ENCODE results near the gene SAMD9.
"Not testable (repeated sequence)": the region's sequence is repeated elsewhere in the genome, so short reads cannot be mapped to it uniquely, and the experiment has no call there.

Gene SAMD9

DNA sequence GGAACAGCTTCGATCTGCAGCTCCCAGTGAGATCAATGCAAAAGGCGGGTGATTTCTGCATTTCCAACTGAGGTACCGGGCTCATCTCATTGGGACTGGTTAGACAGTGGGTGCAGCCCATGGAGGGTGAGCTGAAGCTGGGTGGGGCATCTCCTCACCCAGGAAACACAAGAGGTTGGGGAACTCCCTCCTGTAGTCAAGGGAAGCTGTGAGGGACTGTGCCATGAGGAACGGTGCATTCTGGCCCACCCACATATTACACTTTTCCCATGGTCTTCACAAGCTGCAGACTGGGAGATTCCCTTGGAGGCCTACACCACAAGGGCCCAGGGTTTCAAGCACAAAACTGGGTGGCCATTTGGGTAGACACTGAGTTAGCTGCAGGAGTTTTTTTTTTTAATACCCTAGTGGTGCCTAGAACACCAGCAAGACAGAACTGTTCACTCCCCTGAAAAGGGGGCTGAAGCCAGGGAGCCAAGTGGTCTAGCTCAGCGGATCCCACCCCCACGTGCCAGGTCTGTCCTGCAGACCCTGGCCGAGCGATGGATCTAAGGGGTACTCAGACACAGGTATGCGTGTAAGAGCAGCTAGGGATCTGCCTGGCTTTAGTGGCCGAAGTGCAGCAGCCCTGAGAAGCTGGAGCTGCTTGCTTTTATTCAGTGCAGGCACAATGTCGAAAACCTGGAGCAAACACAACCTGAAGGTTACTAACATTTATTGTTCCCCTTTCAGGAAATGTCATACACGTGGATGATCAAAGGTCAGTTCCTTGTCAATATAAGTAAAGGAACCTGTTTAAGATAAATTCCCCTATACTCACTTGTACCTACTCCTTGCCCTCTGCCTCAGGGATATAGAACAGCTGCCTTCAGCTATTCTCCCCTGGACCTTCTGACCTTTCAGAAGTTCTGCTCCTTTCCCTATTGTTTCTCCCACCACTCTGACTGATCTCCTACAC lies 3.1 kb upstream of the SAMD9 start:
- no peak for DNase-seq (ENCODE audit: low read depth)

DNA sequence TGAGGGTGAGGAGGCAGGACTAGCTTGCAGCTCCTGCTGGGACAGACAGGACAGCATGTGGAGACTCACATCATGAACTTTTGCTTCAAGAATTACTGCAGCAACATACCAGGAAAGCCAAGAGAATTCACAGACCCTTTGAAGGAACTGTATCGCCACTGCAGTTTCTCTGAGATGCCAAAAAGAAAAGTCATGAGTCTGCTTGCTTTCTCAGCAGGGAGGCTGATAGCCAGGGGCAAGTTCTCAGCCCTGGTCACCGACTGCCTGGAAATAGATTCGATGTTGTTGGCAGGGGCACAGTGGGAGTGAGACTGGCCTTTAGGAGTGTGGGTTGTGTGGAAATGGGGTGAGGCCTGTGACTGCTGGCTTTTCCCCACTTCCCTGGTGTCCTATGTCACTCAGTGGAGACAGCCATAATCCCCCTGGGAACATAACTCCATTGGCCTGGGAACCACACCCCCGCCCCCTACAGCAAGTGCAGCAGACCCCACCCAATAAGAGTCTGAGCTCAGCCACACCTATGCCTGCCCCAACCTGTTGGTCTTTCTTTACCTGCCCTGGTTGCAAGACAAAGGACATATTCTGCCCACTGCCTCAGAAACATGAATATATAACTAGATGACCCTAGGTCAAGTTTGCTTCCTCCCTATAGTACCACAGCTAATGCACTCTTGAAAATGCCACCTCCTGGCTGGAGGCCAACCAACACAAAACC lies 1.6 kb upstream of the SAMD9 start:
- no peak for DNase-seq (ENCODE audit: low read depth)

DNA sequence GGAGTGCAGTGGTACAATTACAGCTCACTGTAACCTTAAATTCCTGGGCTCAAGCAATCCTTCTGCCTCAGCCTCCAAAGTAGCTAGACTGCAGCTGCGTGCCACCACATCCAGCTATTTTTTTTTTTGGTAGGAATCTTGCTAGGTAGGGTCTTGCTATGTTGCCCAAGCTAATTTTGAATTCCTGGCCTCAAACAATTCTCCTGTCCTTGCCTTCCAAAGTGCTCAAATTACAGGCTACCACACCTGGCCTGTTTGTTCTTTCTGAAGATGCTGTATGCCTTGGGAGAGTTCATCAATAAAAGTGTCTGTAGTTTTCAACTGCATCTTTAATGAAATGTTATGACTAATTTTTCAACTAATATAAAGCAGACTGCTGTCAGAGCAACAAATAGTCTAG lies 452 bp downstream of the SAMD9 start:
- no peak for DNase-seq (ENCODE audit: low read depth)

DNA sequence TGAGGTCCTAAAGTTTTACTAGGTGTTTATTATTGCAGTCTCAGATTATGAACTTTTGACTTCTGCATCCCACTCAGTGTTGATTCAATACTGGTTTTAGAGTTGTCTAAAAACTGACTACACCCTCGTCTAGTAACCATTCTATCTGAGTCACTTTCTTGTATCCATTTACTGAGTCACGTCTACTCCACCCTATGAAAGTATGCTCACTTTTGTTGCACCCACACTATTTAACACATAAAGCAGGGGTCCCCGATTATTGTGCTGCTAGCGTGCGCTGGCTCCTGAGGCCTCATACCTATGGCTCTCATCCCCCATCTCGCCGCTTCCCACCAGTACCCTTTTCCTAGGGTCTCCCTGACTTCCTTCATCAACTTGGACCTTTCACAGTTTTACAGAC lies 2.0 kb downstream of the SAMD9 start:
- DNase-seq (ENCODE audit: low read depth): no peak

DNA sequence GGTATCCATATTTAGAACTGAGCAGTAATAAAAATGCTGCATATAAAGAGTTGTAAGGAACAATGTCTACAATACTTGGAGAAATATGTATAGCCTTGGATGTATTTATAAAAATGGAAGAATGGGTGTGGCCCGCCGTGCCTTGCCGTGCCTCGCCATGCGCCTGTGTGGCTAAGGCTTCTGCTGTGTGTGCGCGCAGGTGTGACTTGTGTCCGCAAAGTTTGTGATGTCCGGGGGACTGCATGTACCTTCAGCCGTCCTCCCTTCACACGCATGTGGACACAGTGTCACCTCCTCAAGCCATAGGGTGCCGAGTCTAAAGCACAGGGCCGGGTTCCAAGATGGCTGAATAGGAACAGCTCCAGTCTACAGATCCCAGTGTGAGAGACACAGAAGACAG lies 9.8 kb downstream of the SAMD9 start:
- no peak for DNase-seq (ENCODE audit: low read depth)

DNA sequence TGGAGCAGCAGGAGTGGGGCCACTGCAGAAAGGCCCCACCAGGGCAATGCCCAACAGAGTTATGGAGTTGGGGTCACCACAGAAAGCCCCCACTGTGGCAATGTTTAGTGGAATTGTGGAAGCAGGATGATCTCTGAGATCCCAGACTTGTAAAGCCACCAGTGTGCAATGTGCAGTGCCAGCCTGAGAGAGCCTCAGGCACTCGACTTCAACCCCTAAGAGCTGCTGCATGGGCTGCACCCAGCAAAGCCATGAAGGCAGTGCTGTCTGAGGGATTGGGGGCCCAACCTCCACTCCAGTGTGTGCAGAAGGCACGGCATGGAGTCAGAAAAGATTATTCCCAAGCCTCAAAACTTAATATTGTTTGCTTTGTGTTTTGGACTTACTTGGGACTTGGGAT lies 20.4 kb downstream of the SAMD9 start:
- no peak for DNase-seq (ENCODE audit: low read depth)

DNA sequence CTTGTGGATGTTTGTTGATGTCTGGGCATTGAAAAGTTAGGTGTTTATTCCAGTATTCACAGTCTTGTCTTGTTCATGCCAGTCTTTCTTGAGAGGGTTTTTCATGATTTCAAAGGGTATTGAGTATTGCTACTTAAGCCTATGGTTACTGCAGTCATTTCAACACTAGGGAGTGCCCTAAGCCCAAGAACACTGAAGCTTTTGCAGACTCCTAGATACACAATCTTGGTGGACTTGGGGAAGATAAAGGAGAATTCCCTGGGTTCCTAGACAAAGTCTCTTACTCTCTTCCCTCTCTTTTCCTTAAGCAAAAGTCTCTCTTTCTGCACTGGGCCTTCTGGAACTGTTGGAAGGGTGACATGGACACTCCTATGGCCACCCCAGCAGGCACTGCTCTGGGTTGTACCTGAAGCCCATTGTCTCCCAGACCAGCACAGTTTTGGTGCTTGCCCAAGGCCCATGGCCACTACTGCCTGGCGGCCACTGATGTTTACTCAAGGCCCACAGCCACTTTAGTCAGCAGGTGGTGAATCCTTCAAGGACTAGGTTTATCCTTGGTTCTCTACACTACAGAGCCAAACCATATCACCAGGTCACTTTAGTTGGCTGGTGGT lies 24.9 kb downstream of the SAMD9 start:
- DNase-seq (ENCODE audit: low read depth): no peak

DNA sequence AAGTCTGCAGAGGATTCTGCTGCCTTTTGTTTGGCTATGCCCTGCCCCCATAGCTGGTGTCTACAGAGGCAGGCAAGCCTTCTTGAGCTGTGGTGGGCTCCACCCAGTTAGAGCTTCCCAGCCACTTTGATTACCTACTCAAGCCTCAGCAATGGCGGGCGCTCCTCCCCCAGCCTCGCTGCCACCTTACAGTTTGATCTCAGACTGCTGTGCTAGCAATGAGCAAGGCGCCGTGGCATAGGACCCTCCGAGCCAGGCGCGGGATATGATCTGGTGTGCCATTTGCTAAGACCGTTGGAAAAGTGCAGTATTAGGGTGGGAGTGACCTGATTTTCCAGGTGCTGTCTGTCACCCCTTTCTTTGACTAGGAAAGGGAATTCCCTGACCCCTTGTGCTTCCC lies 44.4 kb downstream of the SAMD9 start:
- not testable (repeated sequence) for DNase-seq (ENCODE audit: low read depth)

DNA sequence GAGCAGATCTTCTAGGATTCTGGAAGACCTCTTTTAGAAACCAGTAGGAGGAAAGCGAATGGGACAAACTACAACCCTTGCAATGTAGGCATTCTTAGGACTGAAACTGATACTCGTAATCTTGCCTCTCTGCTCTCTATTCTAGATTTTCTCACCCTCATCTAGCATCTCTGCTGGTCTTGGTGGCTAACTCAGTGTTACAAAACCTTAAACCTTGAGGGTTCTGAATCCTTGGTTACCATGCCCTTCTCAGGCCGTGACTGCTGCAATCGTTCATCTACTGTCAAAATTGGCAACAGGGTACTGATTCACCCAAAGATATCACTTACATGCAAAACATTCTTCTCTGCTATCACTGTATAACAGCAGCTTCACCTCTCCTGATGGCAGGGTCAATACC lies 55.2 kb downstream of the SAMD9 start:
- no peak for DNase-seq (ENCODE audit: low read depth)

DNA sequence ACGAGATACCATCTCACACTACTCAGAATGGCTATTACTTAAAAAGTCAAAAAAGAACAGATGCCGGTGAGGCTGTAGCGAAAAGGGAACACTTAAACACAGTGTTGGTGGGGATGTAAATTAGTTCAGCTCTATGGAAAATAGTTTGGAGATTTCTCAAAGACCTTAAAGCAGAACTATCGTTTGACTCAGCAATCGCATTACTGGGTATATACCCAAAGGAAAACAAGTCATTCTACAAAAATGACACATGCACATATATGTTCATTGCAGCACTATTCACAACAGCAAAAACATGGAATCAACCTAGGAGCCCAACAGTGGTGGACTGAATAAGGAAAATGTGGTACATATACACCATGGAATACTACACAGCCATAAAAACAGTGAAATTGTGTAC lies 56.9 kb downstream of the SAMD9 start:
- DNase-seq (ENCODE audit: low read depth): no peak

DNA sequence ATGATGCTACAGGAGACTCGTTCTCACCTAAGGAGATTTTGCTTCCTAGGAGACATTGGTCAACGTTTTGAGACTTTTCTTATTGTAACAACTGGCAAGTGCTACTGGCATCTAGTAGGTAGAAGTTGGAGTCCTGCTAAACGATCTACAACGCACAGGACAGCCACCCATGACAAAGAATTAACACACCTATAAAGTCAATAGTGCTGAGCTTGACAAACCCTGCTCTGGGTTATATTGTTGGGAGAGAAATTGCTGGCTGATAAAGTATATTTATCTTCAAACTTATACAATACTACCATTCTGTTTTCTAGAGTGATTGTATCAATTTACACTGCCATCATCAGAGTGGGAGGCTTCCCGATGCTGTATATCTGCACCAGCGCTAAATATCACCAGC lies 57.8 kb downstream of the SAMD9 start:
- no peak for DNase-seq (ENCODE audit: low read depth)

DNA sequence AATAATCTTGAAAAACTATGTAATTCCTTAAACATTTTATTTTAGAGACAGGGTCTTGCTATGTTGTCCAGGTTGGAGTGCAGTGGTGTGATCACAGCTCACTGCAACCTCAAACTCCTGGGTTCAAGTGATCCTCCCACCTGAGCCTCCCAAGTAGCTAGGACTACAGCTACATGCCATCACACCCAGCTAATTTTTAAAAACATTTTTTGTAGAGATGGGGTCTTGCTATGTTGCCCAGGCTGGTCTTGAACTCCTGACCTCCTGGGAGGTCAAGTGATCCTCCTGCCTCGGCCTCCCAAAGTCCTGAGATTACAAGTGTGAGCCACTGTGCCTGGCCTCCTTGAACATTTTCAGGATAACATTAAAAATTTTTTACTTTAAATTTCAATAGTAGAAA lies 61.2 kb downstream of the SAMD9 start:
- DNase-seq (ENCODE audit: low read depth): not testable (repeated sequence)

DNA sequence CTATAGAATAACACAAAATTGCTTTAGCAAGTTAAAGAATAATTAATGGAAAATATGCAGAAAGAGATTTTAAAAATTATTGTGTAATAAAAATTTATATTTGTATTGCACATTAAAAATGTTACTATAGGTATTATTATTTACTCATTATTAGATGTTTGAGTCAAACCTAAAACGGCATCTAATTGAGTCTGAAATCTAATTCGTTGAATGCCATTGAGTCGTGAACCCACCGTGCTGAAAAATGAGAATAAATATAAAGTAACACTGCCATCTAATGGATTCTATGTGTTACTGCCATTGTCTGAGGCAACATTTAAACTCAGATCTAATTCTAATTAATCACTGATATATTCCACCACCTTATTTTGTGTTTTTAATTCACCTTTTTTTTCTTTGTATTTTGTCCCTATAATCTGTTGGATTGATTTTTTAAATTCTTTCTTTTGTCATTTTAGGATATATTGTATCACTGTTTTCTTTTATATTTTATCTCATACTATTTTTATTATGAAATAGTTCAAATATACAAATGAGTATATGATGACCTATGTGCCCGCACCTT lies 62.2 kb downstream of the SAMD9 start:
- DNase-seq (ENCODE audit: low read depth): no peak

DNA sequence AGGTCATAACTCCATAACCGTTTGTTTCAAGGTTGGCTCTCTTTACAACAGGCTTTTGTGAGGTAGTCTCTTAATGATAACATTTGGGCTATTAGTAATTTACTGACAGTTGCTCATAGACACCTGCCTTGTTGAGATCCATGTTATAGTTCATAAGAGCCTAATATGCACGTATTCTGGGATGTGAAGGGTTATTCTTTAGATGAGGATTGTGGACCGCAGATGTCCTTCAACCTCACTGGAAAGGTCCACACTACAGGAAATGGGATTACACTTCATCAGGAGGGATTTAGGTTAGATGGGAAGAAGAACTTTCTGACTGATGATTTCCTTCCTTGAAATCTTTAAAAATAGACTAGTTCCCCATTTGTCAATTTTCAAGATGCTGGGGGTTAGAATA lies 62.8 kb downstream of the SAMD9 start:
- DNase-seq (ENCODE audit: low read depth): no peak

DNA sequence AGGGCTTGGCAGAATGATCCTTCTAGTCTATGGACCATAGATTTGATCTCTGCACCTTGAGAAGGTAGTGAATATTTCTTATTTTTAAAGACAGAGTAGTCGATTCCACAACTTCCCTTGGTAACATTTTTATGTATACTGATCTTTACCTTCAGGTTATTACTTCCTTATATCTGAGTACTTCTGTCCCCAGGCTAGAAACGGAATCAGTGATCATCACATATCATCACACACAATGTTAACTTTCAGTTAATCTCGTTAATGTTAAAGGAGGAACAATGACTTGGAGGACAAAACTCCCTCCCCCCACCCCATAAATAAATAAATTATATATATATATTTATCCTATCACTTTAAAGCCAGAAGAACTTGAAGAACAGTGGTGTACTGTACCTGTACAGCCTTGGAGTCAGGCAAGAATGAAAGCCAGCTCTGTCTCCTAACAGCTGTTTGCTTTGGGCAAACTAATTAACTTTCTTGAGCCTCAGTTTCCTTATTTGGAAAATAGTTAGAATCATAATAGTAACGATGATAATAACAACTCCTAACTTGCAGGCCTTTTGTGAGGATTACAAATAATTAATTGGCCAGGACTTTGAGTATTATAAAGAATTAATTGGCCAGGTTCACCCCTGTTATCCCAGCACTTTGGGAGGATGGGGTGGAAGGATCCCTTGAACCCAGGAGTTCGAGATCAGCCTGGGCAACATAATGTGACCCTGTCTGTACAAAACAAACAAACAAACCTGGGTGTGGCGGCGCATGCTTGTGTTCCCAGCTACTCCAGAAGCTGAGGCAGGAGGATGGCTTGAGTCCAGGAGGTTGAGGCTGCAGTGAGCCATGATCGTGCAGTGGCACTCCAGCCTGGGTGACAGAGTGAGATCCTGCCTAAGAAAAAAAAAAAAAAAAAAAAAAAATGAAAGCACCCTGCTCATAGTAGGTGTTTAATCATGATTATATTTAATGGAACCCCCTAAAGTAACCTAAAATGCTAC lies 63.5 kb downstream of the SAMD9 start:
- DNase-seq (ENCODE audit: low read depth): no peak

DNA sequence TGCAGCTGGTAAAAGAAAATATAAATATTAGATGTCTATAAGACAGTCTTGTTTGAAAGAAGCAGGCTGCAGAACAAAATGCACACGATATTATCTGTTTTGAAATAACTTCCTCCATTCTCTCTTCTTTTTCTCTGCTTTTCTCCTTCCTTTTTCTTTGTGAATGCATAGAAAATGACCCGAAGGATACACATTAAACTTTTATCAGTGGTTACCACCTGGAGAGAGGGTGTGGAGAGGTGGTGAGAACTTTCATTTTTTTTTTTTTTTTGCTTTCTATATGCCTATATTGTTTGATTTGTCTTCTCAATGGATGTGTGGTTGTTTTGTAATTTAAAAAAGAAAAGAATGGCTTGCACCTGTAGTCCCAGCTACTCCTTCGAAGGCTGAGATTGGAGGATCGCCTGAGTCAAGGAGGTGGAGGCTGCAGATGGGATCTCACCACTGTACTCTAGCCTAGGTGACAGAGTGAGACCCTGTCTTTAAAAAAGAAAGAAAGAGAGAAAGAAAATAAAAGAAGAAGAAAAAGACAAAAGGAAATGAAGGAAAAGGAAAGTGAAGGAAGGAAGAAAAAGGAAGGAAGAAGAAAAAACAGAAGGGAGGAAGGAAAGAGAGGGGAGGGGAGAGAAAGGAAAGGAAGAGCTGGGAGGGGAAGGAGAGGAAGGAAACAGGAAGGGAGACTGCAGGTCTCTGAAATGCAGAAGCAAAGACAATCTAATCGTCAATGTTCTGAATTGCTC lies 64.4 kb downstream of the SAMD9 start:
- DNase-seq (ENCODE audit: low read depth): no peak

DNA sequence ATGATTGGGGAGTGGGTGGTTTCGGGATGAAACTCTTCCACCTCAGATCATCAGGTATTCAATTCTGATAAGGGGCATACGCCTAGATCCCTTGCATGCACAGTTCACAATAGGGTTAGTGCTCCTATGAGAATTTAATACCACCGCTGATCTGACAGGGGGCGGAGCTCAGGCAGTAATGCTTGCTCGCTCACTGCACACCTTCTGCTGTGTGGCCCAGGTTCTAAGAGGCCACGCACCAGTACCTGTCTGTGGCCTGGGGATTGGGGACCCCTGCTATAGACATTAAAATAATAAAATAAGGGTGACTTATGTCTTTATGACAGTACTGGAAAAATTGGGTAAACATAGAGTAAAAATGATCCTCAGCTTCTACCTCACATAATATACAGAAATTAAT lies 66.1 kb downstream of the SAMD9 start:
- no peak for DNase-seq (ENCODE audit: low read depth)
